MM.1S (cell line): ENCODE results near the gene CDADC1.

Experiments used
- CTCF ChIP-seq: fragments of 300-600 bp; sonication (generic); IDR thresholded peaks from 2 replicates; pipeline ENCODE4 v1.5.1; 2016; ENCODE audit warnings: antibody characterized with exemption, low read length, mixed read lengths
- EZH2 ChIP-seq: fragments of 300-600 bp; sonication (generic); optimal IDR thresholded peaks from 2 replicates; pipeline ENCODE3; 2017; ENCODE audit warnings: low read depth, mild to moderate bottlenecking, antibody characterized with exemption, low read length, mixed read lengths
- EZH2phosphoT487 ChIP-seq: fragments of 300-600 bp; sonication (generic); IDR thresholded peaks from 2 replicates; pipeline ENCODE4 v1.6.1; 2018; ENCODE audit warnings: antibody characterized with exemption, low read length

- TF ChIP-seq EZH2 (no peak), CTCF (no peak), EZH2phosphoT487 (no peak)
Observed at GRCh38 chr13:49298416-49298815, 50.7 kb downstream of the CDADC1 start.
